Retinal pigment epithelial cell (primary cell): Measurements from ENCODE around the gene MAP9.

Experiments used
- DNase-seq: peaks from one replicate; pipeline ENCODE4 v3.0.0-alpha.2; 2010; ENCODE audit warnings: low read depth
- H3K4me3 ChIP-seq: 2 replicates; pipeline ENCODE4 v1.5.1; 2011; ENCODE audit warnings: mild to moderate bottlenecking, low read length, control low read depth, moderate library complexity
- TF ChIP-seq, protein P1 (sequence below): conservative IDR thresholded peaks from 2 replicates; pipeline ENCODE4 v1.5.1; 2011; ENCODE audit warnings: low read depth, low read length, control low read depth, inconsistent platforms

The MAP9 gene

DNA sequence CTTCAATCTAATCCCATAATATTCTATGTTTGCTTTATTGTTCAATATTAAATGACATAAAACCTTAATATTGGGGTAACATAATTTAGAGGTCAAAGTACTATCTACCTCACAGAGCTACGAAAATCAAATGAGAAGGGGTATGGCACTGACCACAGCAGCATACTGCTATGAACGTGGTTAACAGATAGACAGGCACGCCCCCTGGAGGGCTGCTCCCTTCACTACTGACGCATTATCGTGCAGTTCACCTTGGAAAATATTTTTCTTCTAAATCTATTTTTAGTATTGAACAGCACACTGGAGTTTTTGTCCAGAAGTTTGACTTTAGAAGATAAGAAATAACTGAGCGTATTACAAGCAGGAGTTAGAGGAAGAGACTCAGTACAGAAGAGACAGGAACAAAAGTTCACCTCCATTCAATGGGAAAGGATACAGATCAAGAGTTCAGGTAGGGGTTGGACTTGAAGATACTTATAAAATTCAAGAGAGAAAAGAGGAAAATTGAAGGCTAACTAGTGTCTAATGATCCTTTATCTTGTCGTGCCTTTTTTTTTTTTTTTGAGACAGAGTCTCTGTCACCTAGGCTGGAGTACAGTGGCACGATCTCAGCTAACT is 22.7 kb downstream of the MAP9 start:
- no peak overlapping the region for H3K4me3 ChIP-seq
- DNase-seq, result peak; percentile 10

DNA sequence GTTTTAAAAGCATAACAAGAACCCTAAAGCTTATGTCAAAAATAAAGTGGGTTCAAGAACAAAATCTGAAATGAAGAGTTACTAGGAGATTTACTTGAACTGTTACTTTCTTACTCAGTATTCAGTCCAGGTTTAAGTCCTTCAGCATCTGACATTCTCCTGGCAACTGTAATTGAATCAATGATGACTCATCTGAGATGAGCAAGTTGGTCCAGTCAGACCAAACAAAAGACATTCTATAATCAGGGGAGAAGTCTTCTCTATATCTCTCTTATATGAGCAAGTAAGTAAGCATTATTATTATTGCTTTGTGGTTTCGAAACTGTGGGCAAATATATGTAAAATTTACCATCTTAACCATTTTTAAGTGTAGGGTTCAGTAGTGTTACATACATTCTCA is 34.6 kb downstream of the MAP9 start:
- DNase-seq, result no peak
- H3K4me3 ChIP-seq, result no peak overlapping the region
- TF ChIP-seq, protein P1, sequence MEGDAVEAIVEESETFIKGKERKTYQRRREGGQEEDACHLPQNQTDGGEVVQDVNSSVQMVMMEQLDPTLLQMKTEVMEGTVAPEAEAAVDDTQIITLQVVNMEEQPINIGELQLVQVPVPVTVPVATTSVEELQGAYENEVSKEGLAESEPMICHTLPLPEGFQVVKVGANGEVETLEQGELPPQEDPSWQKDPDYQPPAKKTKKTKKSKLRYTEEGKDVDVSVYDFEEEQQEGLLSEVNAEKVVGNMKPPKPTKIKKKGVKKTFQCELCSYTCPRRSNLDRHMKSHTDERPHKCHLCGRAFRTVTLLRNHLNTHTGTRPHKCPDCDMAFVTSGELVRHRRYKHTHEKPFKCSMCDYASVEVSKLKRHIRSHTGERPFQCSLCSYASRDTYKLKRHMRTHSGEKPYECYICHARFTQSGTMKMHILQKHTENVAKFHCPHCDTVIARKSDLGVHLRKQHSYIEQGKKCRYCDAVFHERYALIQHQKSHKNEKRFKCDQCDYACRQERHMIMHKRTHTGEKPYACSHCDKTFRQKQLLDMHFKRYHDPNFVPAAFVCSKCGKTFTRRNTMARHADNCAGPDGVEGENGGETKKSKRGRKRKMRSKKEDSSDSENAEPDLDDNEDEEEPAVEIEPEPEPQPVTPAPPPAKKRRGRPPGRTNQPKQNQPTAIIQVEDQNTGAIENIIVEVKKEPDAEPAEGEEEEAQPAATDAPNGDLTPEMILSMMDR, result no peak

More for the DNA sequence above, 22.7 kb downstream of the MAP9 start:
- TF ChIP-seq, protein P1, result peak; percentile 90

DNA sequence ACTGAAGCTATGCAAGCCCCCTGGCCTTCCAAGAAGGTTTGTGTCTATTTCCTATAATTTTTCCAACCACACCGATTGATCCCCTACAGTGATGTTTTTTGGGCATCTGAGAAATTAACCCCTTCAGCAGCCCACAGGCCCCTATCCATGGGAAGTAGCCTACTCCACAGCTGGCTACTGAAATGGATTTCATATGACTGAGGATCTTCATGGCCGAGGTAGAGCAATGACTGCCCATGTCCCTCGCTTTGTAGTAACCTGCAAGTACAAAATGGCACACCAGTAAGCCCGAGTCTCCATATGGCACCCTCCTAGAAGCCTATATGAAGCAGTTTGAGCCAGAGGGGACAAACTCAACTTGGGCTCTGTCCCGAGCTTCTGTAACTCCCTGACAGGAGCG is 36.8 kb downstream of the MAP9 start:
- no peak overlapping the region for H3K4me3 ChIP-seq
- TF ChIP-seq, protein P1, result no peak
- no peak for DNase-seq

DNA sequence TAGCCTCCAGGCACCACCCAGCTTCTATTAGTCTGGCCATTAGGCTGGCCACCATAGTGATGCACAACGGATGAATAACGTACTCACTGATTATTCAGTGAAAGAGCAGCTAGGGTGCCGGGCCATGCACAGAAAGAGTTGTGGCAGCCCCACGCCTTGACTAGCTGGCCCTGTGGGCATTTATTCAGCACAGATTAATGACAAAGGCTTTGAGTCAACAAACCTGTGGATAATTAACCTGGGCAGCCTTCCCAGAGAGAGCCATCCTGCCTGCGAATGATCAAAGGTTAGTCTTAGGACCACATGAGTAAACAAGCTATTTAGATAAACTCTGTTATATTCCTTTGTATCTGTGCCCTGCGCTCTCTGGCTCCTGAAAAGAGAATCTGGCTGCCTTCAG is 37.2 kb downstream of the MAP9 start:
- TF ChIP-seq, protein P1, result no peak
- no peak overlapping the region for H3K4me3 ChIP-seq
- no peak for DNase-seq

DNA sequence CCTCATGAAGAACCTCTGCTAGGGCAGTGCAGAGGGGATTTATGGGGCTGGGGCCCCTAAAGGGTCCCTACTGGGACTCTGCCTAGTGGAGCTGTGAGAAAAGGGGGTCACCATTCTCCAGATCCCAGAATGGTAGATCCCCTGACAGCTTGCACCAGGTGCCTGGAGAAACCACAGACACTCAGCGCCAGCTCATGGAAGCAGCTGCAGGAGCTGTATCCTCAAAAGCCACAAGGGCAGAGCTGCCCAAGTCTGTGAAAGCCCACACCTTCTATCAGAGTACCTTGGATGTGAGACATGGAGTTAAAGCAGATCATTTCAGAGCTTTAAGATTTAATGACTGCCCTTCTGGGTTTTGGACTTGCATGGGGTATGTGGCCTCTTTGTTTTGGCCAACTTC is 38.6 kb downstream of the MAP9 start:
- TF ChIP-seq, protein P1, result no peak
- H3K4me3 ChIP-seq, result no peak overlapping the region
- DNase-seq, result no peak

DNA sequence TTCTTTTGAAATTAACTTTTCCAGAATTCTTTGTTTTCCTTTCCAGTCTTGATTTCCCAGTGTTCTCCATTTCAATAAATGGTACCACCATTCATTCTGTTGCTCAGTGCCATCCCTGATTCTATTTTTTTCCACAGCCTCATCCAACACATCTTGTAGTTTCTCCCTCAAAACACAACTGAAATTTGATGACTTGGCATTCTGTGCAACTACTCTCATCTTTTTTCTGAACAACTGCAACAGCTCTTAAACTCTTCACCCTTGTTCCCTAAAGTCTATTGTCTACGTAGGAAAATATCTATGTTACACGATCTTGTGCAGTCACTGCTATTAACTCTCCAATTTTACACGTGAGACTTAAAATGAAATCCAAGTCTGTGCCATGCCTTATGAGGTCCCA is 40.5 kb downstream of the MAP9 start:
- no peak for DNase-seq
- no peak overlapping the region for H3K4me3 ChIP-seq
- TF ChIP-seq, protein P1, result no peak

DNA sequence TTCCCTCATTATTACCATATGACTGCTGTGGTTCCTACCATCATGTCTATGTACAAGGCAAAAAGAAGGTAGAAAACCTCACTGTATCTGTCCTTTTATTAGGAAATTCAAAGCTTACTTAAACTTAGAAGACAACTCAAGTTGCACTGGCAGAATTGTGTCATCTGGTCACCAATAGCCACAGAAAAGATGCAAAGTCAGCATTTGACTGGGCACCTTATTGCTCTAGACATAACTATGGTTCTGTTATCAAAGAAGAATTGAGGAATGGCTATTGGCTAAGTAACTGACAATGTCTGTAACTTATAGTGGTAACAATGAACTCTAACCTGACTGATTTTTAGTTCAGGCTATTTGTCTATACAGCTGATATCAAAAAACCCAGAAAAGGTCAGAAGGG is 45.3 kb downstream of the MAP9 start:
- no peak overlapping the region for H3K4me3 ChIP-seq
- no peak for DNase-seq
- TF ChIP-seq, protein P1, result no peak
